ENCODE data around the gene VPS13D. TPM values are rescaled to one million over a fixed set of nuclear protein-coding genes. Genes with fewer than 3 reads are reported as not detected.
A peak's percentile ranks its signal among the peaks of the same experiment; 100 is the strongest.

The VPS13D gene
- total RNA-seq, 1 donor from 2014 or later, result 33.6 TPM

GRCh38 chr1:12188115-12188514, 41.7 kb upstream of the VPS13D start:
- intact Hi-C loops (cut with micrococcal nuclease), result no loop called here
- no peak overlapping the region for H3K4me3 Mint-ChIP-seq
- H3K36me3 Mint-ChIP-seq (ENCODE audit: low read depth), result peaks cover 43% of the 10 kb centered on the region
- no peaks in the 10 kb centered on the region for H3K27me3 Mint-ChIP-seq (ENCODE audit: insufficient read depth)
- peaks cover 53% of the 10 kb centered on the region for H3K4me1 Mint-ChIP-seq (ENCODE audit: low read depth)
- no peaks in the 10 kb centered on the region for H3K9me3 Mint-ChIP-seq
- no peak for DNase-seq (ENCODE audit: low spot score)
- H3K27ac Mint-ChIP-seq, result no peak overlapping the region

DNA sequence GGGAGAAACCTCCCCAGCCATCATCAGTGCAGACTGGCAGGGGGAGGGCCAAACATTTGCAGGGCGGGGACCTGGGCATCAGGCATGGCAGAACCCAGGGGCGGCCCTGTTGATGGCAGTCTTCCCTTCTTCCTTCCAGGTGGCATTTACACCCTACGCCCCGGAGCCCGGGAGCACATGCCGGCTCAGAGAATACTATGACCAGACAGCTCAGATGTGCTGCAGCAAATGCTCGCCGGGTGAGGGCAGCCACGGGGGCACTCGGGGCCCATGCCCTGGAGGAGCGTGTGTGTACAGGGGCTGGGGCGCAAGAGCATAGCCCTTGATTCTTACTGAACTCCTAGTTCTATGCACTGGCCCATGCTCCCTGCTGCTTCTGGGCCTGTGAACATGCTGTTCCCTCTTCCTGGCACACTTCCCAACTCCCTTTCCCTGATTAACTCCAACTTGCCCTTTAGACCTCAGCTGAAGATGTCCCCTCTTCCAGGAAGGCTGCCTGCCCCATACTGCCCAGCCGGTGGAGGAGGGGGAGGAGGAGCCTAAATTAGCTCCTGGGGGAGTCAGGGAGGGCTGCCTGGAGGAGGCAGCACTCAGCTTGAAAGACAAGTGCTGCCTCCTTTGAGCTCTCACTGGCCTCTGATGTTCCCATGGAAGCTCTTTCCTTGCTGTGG, 41.0 kb upstream of the VPS13D start:
- no peak for DNase-seq (ENCODE audit: low spot score)
- H3K36me3 Mint-ChIP-seq (ENCODE audit: low read depth), result peaks cover 42% of the 10 kb centered on the region

GRCh38 chr1:12189328-12189682, 40.5 kb upstream of the VPS13D start:
- Mint-ChIP-seq H3K4me3 (no peak overlapping the region), H3K9me3 (no peaks in the 10 kb centered on the region), H3K27ac (peak overlapping the region; percentile 53), H3K4me1 (ENCODE audit: low read depth) (peaks cover 48% of the 10 kb centered on the region), H3K36me3 (ENCODE audit: low read depth) (peaks cover 47% of the 10 kb centered on the region), H3K27me3 (ENCODE audit: insufficient read depth) (no peaks in the 10 kb centered on the region)
- DNase-seq (ENCODE audit: low spot score), result no peak
- intact Hi-C loops (cut with micrococcal nuclease), result no loop called here

More for the DNA sequence above, 41.0 kb upstream of the VPS13D start:
- no peaks in the 10 kb centered on the region for H3K27me3 Mint-ChIP-seq (ENCODE audit: insufficient read depth)
- H3K9me3 Mint-ChIP-seq, result no peaks in the 10 kb centered on the region
- peaks cover 47% of the 10 kb centered on the region for H3K4me1 Mint-ChIP-seq (ENCODE audit: low read depth)
- no peak overlapping the region for H3K4me3 Mint-ChIP-seq
- intact Hi-C loops (cut with micrococcal nuclease), result no loop called here
- H3K27ac Mint-ChIP-seq, result peak overlapping the region; percentile 53

GRCh38 chr1:12191242-12192032, 38.4 kb upstream of the VPS13D start:
- Mint-ChIP-seq H3K27ac (peak overlapping the region; percentile 68), H3K27me3 (ENCODE audit: insufficient read depth) (no peaks in the 10 kb centered on the region), H3K9me3 (no peaks in the 10 kb centered on the region), H3K36me3 (ENCODE audit: low read depth) (peaks cover 58% of the 10 kb centered on the region), H3K4me3 (no peak overlapping the region), H3K4me1 (ENCODE audit: low read depth) (peaks cover 56% of the 10 kb centered on the region)
- no peak for DNase-seq (ENCODE audit: low spot score)
- intact Hi-C loops (cut with micrococcal nuclease), result no loop called here

DNA sequence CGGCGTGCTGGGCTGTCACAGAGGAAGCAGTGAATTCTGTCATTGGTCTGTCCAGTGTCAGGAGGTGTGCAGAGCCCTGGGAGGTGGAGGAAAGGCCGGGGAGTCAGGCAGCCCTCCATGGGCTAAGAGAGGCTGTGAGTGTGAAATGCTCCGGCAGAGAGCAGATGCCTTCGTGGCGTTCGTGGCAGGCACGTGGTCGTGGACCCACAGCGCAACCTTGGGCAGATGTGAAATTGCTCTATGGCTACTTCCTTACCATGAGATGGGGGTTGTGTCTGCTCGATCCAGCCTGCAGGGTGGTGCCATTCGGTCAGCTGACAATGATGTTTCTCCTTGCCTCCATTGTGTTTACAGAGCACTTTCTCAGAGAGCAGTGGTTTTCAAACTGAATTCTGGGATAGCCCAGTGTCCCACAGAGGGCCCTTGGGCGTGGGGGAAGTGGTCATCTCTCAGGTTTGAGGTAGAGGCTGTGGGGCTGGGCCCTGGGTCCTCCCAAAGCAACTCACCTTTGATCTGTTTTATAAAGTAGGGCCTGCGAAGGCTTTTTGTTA, 35.1 kb upstream of the VPS13D start:
- peaks cover 31% of the 10 kb centered on the region for H3K4me1 Mint-ChIP-seq (ENCODE audit: low read depth)
- peaks cover 43% of the 10 kb centered on the region for H3K36me3 Mint-ChIP-seq (ENCODE audit: low read depth)
- DNase-seq (ENCODE audit: low spot score), result no peak
- H3K4me3 Mint-ChIP-seq, result no peak overlapping the region
- intact Hi-C loops (cut with micrococcal nuclease), result no loop called here
- peak overlapping the region; percentile 70 for H3K27ac Mint-ChIP-seq
- no peaks in the 10 kb centered on the region for H3K9me3 Mint-ChIP-seq
- no peaks in the 10 kb centered on the region for H3K27me3 Mint-ChIP-seq (ENCODE audit: insufficient read depth)

- Mint-ChIP-seq H3K9me3 (no peaks in the 10 kb centered on the region), H3K4me3 (no peak overlapping the region), H3K4me1 (ENCODE audit: low read depth) (peaks cover 34% of the 10 kb centered on the region), H3K36me3 (ENCODE audit: low read depth) (peaks cover 39% of the 10 kb centered on the region), H3K27me3 (ENCODE audit: insufficient read depth) (no peaks in the 10 kb centered on the region), H3K27ac (peak overlapping the region; percentile 70)
- no peak for DNase-seq (ENCODE audit: low spot score)
- intact Hi-C loops (cut with micrococcal nuclease), result no loop called here
Observed at GRCh38 chr1:12195416-12195815, 34.4 kb upstream of the VPS13D start.

- H3K27me3 Mint-ChIP-seq (ENCODE audit: insufficient read depth), result no peaks in the 10 kb centered on the region
- H3K4me3 Mint-ChIP-seq, result no peak overlapping the region
- intact Hi-C loops (cut with micrococcal nuclease), result no loop called here
- DNase-seq (ENCODE audit: low spot score), result no peak
- no peaks in the 10 kb centered on the region for H3K9me3 Mint-ChIP-seq
- H3K4me1 Mint-ChIP-seq (ENCODE audit: low read depth), result peaks cover 38% of the 10 kb centered on the region
- H3K27ac Mint-ChIP-seq, result peak overlapping the region; percentile 48
- H3K36me3 Mint-ChIP-seq (ENCODE audit: low read depth), result peaks cover 36% of the 10 kb centered on the region
Observed at GRCh38 chr1:12196641-12197482, 33.0 kb upstream of the VPS13D start.

- Mint-ChIP-seq H3K4me1 (ENCODE audit: low read depth) (peaks cover 40% of the 10 kb centered on the region), H3K27ac (no peak overlapping the region), H3K27me3 (ENCODE audit: insufficient read depth) (no peaks in the 10 kb centered on the region), H3K9me3 (no peaks in the 10 kb centered on the region), H3K4me3 (no peak overlapping the region), H3K36me3 (ENCODE audit: low read depth) (peaks cover 36% of the 10 kb centered on the region)
- intact Hi-C loops (cut with micrococcal nuclease), result no loop called here
- no peak for DNase-seq (ENCODE audit: low spot score)
Observed at GRCh38 chr1:12197483-12197880, 32.3 kb upstream of the VPS13D start.

GRCh38 chr1:12200208-12200607, 29.6 kb upstream of the VPS13D start:
- H3K27ac Mint-ChIP-seq, result no peak overlapping the region
- intact Hi-C loops (cut with micrococcal nuclease), result no loop called here
- H3K27me3 Mint-ChIP-seq (ENCODE audit: insufficient read depth), result no peaks in the 10 kb centered on the region
- H3K36me3 Mint-ChIP-seq (ENCODE audit: low read depth), result peaks cover 32% of the 10 kb centered on the region
- no peak overlapping the region for H3K4me3 Mint-ChIP-seq
- H3K9me3 Mint-ChIP-seq, result no peaks in the 10 kb centered on the region
- DNase-seq (ENCODE audit: low spot score), result no peak
- peaks cover 53% of the 10 kb centered on the region for H3K4me1 Mint-ChIP-seq (ENCODE audit: low read depth)

DNA sequence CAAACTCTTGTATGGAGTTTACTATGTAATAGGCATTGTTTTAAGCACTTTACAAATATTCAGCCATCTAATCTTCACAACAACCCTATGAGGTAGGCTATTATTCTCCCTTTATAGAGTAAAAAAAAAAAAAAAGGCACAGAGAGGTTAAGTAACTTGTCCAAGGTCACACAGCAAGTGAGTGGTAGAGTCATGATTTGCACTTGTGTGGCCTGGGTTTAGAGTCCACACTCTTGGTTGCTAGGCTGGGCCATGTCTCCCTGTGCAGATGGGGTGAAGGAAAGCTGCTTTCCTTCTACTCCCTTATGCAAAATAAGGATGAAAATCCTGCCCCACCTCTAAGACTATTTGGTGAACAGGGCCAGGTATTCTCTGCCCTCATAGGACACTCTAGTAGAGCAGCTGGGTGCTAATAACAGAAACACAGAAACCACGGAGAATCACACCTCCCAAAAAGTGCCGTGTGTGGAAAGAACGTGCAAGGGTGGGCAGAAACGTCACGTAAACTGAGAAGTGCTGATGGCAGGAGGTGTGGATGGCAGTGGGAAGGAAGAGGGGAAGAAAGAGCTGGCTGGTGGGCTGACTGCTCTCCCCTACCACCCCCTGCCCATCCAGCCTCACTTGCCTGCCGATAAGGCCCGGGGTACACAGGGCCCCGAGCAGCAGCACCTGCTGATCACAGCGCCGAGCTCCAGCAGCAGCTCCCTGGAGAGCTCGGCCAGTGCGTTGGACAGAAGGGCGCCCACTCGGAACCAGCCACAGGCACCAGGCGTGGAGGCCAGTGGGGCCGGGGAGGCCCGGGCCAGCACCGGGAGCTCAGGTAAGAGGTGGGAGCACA, 28.3 kb upstream of the VPS13D start:
- Mint-ChIP-seq H3K27ac (peak overlapping the region; percentile 90), H3K36me3 (ENCODE audit: low read depth) (peaks cover 35% of the 10 kb centered on the region), H3K9me3 (no peaks in the 10 kb centered on the region), H3K4me1 (ENCODE audit: low read depth) (peaks cover 57% of the 10 kb centered on the region), H3K4me3 (peak overlapping the region; percentile 58), H3K27me3 (ENCODE audit: insufficient read depth) (no peaks in the 10 kb centered on the region)
- no peak for DNase-seq (ENCODE audit: low spot score)
- intact Hi-C loops (cut with micrococcal nuclease), result no loop called here

GRCh38 chr1:12202190-12202497, 27.7 kb upstream of the VPS13D start:
- no peaks in the 10 kb centered on the region for H3K9me3 Mint-ChIP-seq
- no peak for DNase-seq (ENCODE audit: low spot score)
- H3K36me3 Mint-ChIP-seq (ENCODE audit: low read depth), result peaks cover 35% of the 10 kb centered on the region
- H3K4me3 Mint-ChIP-seq, result peak overlapping the region; percentile 64
- H3K27me3 Mint-ChIP-seq (ENCODE audit: insufficient read depth), result no peaks in the 10 kb centered on the region
- H3K27ac Mint-ChIP-seq, result peak overlapping the region; percentile 88
- intact Hi-C loops (cut with micrococcal nuclease), result no loop called here
- H3K4me1 Mint-ChIP-seq (ENCODE audit: low read depth), result peaks cover 57% of the 10 kb centered on the region

DNA sequence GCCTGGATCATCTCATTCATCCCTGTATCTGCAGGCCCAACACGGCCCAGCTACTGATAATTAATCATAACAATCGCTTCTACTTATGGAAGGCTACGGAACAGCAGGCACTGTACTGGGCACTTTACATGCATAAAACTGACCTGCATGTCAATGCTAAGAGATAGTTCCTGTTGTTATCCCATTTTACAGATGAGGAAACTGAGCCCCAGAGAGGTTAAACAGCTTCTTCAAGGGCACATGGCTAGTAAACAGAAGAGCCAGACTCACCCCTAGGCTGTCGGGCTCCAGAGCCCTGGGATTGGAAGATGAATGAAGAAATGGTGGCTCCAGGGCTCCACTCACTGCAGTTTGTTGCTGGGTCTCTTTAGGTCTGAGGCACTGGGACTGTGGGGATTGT, 27.3 kb upstream of the VPS13D start:
- peaks cover 57% of the 10 kb centered on the region for H3K4me1 Mint-ChIP-seq (ENCODE audit: low read depth)
- no peaks in the 10 kb centered on the region for H3K9me3 Mint-ChIP-seq
- DNase-seq (ENCODE audit: low spot score), result no peak
- peak overlapping the region; percentile 64 for H3K4me3 Mint-ChIP-seq
- intact Hi-C loops (cut with micrococcal nuclease), result no loop called here
- H3K27me3 Mint-ChIP-seq (ENCODE audit: insufficient read depth), result no peaks in the 10 kb centered on the region
- peaks cover 35% of the 10 kb centered on the region for H3K36me3 Mint-ChIP-seq (ENCODE audit: low read depth)
- peak overlapping the region; percentile 89 for H3K27ac Mint-ChIP-seq

Data from activated T-helper 1 cell treated with anti-CD3 and anti-CD28 coated beads, Interleukin-12 subunit alpha, Interleukin-12 subunit beta, Interleukin-2, Interleukin-4 antibody, amounts not matched to agents 30 ng/mL and 10 ng/mL and 1 ng/mL, durations not matched to agents 14 hours and 24 hours and 36 hours (primary cell).